GM21526 (cell line): ENCODE results near the gene ISL1.

Experiments used
- ATAC-seq: cut with Tn5 transposase; IDR thresholded peaks from one replicate; pipeline ENCODE4 v1.9.1; 2021; ENCODE audit warnings: moderate library complexity; ENCODE audit not compliant: unreplicated experiment, low FRiP score

Gene ISL1

GRCh38 chr5:51439232-51439631, 56.0 kb downstream of the ISL1 start:
- ATAC-seq, result no peak
